Measurements from ENCODE around the gene TBC1D13. TPM values are rescaled to one million over a fixed set of nuclear protein-coding genes. Genes with fewer than 3 reads are reported as not detected.
A peak's percentile ranks its signal among the peaks of the same experiment; 100 is the strongest.

The TBC1D13 gene
- total and polyA plus RNA-seq, 9 of the 15 experiments (the other 6 are each of a cell fraction or from before 2014, with no cell fraction given), result 2.3 to 28.7 (median 11.4) TPM

GRCh38 chr9:128819716-128820664 is 32.9 kb downstream of the TBC1D13 start:
- intact Hi-C loops (cut with micrococcal nuclease) (loop anchor here (5.0 kb wide), 2 partner anchors 42 to 58 kb away; no protein-coding TSS in a partner anchor), in situ Hi-C loops (cut with MboI) (no loop called here)
- FAIRE-seq (peak; percentile 100), ATAC-seq (peak; percentile 77), DNase-seq (ENCODE audit: extremely low read depth in 1 of 4, low spot score in 3 of 4) (peak in 3 of 4 experiments; percentile 44 to 89 (median 77))
- peak overlapping the region; percentile 98 for H3K4me2 ChIP-seq (ENCODE audit: insufficient read depth, low read length)
- CTCF ChIA-PET (ENCODE audit: low intra/inter-chr PET ratio), result interaction anchor here (0.6 kb wide), 1 partner anchor 42 kb away, joined by 3 read pairs; no protein-coding TSS in a partner anchor
- H3K4me1 ChIP-seq (replicated peaks in 1 of 2; ENCODE audit: control insufficient read depth in 2 of 2, insufficient read depth in 2 of 2, low read length in 2 of 2), result peaks cover 4 to 60% of the 10 kb centered on the region in 2 experiments; a peak in 3 of 5 replicates
- POLR2A ChIA-PET, result interaction anchor here (0.6 to 3.9 kb wide), 10 partner anchors 9 to 108 kb away, joined by 3 to 48 read pairs (median 3); partner anchors contain the start of gene SPOUT1
- H3K79me2 ChIP-seq (ENCODE audit: control insufficient read depth, insufficient read depth, low read length), result peaks cover 20% of the 10 kb centered on the region
- no peak overlapping the region for H2AFZ ChIP-seq (ENCODE audit: low read depth, low read length)
- H3K27ac ChIP-seq (ENCODE audit: extremely low read depth, low read depth, low read length), result no peak overlapping the region; the same call in 2 of the 3 replicates
- peak overlapping the region; percentile 70 to 99 for H3K9ac ChIP-seq (ENCODE audit: insufficient read depth in 1 of 2, low read depth in 2 of 2, low read length in 2 of 2)
- H3K9me1 ChIP-seq (ENCODE audit: control insufficient read depth, insufficient read depth, low read length), result no peaks in the 10 kb centered on the region
- H4K20me1 ChIP-seq (replicated peaks; ENCODE audit: control insufficient read depth, insufficient read depth, low read length), result peaks cover 14% of the 10 kb centered on the region
- H3K36me3 ChIP-seq (ENCODE audit: control insufficient read depth, insufficient read depth, low read length), result peaks cover 51% of the 10 kb centered on the region
- BruUV-seq (replicated peaks), result TSS peak; percentile 78
- no peaks in the 10 kb centered on the region for H3K9me3 ChIP-seq (replicated peaks; ENCODE audit: control insufficient read depth, insufficient read depth, low read depth, low read length)
- 19% methylated on average over 18 of the region's 18 CpGs for WGBS (ENCODE audit: insufficient coverage, low coverage, missing lambda C conversion rate)
- H3K27me3 ChIP-seq (ENCODE audit: control insufficient read depth in 2 of 2, insufficient read depth in 2 of 2, low read length in 2 of 2), result no peaks in the 10 kb centered on the region
- peak overlapping the region; percentile 70; the same call in 1 of the 2 replicates for H3K4me3 ChIP-seq
- TF ChIP-seq KDM5B (IDR thresholded peaks at IDR 0.05; ENCODE audit: insufficient replicate concordance, low read depth, low read length), result peak; percentile 46
- peak; percentile 94 for TF ChIP-seq E2F4 (CRISPR knock-in tag; IDR thresholded peaks at IDR 0.05; ENCODE audit: low read depth)
- TF ChIP-seq BRF2 (IDR thresholded peaks at IDR 0.05; ENCODE audit: borderline replicate concordance, insufficient read depth, insufficient read length), result no peak
- no peak for TF ChIP-seq XRCC3 (IDR thresholded peaks at IDR 0.05)
- TF ChIP-seq YY1 (IDR thresholded peaks at IDR 0.05; ENCODE audit: borderline replicate concordance in 1 of 3, control insufficient read depth in 1 of 3, extremely low read depth in 1 of 3, insufficient read depth in 3 of 3, insufficient read length in 1 of 3, insufficient replicate concordance in 2 of 3, low read depth in 1 of 3, low read length in 2 of 3), result peak in 1 of 3 experiments; percentile 24
- TF ChIP-seq RAD21 (CRISPR knock-in tag; conservative IDR thresholded peaks at IDR 0.05 in 1 of 2, IDR thresholded peaks at IDR 0.05 in 1 of 2), result no peak
- TF ChIP-seq TAF9B (IDR thresholded peaks at IDR 0.05; ENCODE audit: partially characterized antibody), result no peak
- TF ChIP-seq PCBP1 (IDR thresholded peaks at IDR 0.05; ENCODE audit: low read depth, low read length, poor library complexity, severe bottlenecking), result no peak
- peak; percentile 87 for TF ChIP-seq MEIS2 (IDR thresholded peaks at IDR 0.05; ENCODE audit: partially characterized antibody)
- TF ChIP-seq MAZ (CRISPR knock-in tag; conservative IDR thresholded peaks at IDR 0.05 in 1 of 2, IDR thresholded peaks at IDR 0.05 in 1 of 2), result no peak
- TF ChIP-seq RBM22 (IDR thresholded peaks at IDR 0.05; ENCODE audit: low read depth, low read length, poor library complexity, severe bottlenecking), result no peak
- TF ChIP-seq PATZ1 (CRISPR knock-in tag; IDR thresholded peaks at IDR 0.05; ENCODE audit: borderline replicate concordance), result no peak
- TF ChIP-seq ZNF121 (CRISPR knock-in tag; conservative IDR thresholded peaks at IDR 0.05), result no peak
